HG02763 (cell line): Measurements from ENCODE around the gene CCDC175.

ENCODE experiments used
- ATAC-seq: cut with Tn5 transposase; IDR thresholded peaks from one replicate; pipeline ENCODE4 v1.9.1; 2021; ENCODE audit warnings: mild to moderate bottlenecking, moderate library complexity; ENCODE audit not compliant: unreplicated experiment

CCDC175 gene

DNA sequence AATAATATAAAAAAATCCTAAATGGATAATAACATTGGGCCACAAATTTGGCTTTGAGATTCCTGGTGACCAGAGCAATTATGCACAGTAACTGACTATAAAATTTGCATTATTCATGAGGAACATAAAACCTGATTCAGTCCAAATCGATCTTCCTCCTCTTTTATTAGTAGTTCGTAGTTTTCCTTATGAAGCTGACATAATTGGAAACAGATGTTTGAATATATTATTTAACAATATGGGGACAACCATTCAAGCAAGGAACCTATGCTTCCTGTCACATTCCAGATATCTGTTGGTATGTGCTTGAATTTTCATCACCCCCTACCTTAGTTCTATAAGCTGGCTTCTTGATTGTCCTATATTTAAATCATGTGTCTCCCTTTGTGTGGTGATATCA is 34.9 kb downstream of the CCDC175 start:
- ATAC-seq, result no peak

DNA sequence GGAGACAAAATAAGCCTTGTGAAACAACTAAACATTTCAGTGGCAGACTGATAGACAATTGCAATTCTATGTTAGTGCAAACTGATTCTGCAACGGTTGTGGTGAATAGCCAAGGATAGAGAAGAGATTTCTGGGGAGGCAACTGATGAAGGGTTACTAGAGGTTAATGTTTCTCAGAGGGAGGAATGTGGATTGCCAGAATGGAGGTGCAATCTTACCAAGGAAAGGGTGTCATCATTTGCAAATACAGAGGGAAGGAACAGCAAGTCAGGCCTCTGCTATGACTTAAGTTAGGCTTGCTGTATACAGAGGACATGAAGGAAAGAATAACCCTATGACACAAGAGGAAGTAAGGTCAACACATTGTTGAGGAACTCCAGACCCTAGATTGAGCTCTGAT is 35.8 kb downstream of the CCDC175 start:
- no peak for ATAC-seq

DNA sequence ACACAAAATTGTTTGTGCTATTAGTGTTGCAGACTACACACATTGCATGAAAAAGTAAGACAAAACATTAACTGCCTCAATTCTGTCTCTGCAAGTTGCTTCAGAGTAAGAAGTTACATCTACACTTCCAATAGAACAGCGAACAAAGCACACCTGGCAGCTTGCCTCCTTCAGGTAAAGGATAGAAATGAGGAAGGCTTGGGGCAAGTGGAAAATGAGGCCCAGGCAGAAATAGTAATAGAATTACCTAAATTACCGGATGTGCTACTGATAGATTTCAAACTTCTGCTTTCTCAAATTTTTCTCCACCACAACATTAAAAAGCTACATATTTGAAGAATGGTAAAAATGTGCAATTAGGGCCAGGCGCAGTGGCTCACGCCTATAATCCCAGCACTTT is 37.7 kb downstream of the CCDC175 start:
- ATAC-seq, result no peak

DNA sequence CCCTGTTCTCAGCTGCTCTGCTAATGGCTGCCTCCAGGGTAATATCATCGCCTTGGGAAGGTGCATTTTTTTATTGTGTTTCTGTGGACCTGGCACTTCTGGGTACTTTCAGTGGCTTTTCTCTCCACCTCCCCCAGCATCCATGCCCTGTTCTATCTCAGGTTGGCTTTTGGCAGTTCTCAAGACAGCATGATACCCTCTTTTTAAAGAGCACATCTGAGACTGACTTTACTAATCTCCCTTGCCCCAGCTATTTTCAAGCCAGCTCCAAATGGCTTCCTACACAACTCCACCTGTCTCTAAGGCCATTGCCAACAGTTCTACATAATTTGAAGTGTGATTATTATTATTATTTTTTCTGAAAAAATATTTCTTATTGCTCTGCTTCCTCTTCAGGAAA is 39.1 kb downstream of the CCDC175 start:
- no peak for ATAC-seq

DNA sequence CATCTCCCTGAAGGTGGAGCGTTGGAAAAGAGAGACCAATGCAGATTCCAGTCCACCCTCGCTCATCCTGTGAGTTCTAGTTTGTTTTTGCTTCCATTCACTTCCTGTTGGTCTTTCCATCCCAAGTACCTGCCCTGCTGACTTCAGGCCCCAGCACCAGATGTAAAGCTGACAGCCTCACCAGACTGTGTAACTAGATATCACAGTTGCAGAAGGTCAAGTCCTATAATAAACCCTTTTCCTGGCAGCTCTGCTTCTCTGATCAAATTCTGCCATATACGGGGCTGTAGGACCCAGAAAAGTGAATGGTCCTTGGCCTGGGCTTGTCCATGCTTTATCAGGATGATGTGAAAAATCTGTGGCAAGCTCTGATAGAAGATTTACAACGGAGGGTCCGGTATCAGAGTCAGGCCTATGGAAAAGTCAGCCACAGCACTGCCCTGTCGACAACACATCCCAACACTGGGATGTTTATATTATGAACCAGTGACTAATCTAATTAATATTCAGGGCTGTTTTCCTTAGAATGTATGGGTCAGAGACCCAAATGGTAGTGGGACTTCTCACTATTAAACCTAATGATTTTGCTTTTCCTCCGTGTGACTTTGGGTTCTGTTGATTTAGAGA is 42.1 kb downstream of the CCDC175 start:
- no peak for ATAC-seq

DNA sequence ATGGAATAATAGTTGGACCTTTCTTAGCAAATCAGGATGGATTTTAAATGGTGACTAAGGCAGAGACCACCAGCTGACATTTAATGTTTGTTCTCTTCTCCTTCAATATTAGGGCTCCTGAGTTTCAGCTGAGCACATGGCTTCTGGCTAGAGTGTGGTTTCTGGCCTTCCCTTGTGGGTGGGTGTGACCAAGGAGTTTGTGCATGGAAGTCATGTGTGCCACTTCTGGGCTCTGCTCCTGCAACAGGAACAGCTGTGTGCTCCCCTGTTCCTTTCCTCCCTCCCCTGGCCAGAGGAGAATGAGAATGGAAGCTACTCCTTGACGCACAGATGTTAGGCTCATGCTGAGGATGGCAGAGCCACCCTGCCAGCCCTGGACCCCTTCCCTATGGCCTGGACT is 44.2 kb downstream of the CCDC175 start:
- no peak for ATAC-seq

DNA sequence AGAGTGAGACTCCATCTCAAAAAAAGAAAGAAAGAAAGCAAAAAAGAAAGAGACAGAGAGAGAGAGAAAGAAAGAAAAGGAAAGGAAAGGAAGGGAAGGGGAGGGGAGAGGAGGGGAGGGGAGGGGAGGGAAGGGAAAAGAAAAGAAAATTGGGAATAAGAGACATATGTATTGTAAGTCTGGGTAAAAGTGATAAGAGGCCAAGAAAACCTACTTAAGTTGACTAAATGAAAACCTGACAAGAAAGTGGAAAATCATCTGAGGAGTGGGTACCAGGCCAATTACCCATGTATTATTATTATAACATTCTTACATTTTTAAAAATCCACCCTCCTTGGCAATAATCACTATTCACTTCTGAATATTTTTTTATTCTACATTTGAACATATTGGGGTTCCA is 46.3 kb downstream of the CCDC175 start:
- no peak for ATAC-seq

DNA sequence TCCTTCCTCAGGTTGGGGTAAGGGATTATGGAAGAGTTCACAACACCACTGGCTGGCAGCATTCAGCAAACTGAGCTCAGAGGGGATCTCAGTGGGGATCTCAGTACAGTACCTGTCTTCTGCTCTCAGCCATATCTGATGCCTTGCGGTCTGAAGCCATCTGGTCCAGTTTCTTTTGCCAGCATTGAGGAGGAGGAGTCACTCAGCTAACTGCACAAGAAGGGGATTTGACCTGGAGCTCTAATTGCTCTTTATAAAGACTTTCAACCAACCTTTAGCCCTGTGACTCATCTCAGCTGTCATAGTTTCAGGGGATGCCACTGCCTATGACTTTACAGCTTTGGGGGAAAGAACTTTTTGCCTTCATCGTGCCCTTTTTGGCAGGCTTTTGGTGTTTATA is 47.4 kb downstream of the CCDC175 start:
- no peak for ATAC-seq

DNA sequence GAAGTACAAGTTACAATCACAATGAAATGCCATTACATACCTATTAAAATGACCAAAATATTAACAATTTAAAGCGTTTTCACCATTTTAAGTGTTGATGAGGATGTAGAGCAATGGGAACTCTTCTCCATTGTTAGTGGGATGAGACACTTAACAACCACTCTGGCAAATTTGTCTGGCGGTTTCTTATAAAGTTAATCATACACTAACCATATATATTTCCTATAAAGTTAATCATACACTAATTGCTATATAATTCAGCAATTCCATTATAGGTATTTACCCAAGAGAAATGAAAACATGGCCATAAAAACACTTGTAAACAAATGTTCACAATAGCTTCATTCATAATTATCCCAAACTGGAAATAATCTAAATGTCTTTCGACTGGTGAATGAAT is 56.4 kb downstream of the CCDC175 start:
- ATAC-seq, result no peak

DNA sequence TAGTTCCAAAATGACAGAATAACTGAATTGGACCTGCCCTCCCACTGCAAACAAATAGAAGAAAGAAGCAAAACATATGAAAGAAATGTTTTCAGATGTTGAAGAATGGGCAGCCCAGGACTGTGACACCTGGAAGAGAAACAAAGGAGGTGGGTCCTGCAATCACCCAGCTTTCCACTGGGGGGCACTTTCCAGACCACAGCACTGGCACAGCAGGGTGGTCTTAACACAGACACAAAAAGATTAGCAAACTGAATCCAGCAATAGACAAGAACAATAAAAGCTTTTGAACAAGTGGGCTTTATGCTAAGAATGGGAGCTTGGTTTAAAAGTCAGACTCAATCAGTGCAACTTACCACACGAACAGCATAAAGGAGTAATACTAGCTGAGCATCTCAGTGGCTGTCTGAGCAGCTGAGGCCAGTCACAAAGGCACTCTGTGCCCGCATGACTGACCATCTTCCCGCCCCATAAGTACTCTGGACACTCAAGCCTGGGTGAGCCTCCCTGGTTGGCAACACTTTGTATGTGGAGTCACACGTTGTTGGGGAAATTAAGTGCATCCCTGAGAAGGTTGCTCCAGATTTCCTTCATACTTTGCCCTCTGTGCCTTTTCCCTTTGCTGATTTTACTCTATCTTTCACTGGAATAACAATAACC is 64.6 kb downstream of the CCDC175 start:
- ATAC-seq, result no peak

DNA sequence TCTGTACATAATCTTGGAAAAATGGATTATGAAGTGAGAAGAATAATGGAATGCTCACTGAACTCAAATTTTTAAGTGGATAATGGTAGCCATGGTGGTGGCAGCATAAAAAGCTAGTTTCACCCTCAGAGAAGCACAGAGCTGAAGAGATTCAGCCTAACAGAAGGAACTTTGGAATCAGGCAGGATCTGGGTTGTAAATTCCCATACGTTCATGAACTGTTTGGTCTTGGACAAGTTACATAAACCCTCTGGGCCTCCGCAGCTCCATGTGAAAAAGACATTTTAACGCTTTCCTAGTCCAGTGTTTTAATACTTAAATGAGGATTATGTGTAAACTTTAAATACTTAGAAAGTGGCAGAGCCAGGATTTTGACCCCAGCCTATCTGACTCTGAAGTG is 65.6 kb downstream of the CCDC175 start:
- ATAC-seq, result no peak

DNA sequence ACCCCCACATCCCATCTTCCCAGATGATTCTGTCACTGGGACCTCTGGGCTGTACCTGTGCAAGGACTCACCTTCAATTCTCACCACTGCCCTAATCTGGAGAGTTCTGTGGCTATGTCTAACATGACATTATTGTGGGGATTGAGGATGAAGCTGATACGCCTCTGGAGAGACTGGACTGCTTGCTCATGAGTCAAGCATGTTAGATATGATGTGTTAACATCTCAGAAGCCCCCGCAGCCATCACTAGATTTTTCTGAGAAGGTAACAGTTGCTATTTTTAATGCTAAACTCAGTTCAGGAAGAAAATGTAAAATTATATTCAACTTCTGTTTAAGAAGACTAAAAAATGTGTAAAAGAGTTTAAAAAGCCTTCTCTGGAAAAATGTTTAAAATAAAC is 66.6 kb downstream of the CCDC175 start:
- no peak for ATAC-seq

DNA sequence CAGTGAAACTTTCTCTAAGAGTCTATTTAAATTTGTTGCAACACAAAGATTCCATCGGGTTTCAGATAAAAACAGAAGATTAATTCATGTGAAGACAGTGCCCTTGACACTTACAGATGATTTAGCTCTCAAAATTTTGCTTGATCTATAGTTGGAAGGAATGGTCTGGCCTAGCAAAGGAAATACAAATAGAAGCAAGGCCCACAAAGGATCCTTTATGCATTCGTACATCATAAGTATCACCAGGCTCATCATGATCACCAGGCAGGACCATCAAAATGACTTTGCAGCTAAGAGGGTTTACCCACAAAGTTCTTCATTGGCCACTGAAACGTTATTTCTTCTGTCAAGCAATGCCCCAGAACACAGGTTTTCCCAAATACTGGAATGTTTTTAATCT is 67.5 kb downstream of the CCDC175 start:
- no peak for ATAC-seq

DNA sequence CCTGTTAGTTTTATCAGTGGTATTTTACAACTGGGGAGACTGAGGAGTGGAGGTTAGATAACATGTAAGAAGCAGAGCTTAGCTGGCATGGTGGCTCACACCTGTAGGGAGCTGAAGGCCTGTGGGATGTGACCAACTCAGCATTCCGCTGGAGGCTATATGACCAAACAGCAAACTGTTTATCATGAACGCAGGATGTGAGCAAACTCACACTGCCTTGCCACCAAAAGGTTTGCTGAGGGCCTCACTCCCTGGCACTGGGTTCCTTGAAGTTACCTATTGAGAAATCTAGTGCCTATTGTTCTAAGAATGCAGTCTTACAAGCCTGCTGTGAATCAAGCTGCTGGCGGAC is 68.9 kb downstream of the CCDC175 start:
- ATAC-seq, result no peak

DNA sequence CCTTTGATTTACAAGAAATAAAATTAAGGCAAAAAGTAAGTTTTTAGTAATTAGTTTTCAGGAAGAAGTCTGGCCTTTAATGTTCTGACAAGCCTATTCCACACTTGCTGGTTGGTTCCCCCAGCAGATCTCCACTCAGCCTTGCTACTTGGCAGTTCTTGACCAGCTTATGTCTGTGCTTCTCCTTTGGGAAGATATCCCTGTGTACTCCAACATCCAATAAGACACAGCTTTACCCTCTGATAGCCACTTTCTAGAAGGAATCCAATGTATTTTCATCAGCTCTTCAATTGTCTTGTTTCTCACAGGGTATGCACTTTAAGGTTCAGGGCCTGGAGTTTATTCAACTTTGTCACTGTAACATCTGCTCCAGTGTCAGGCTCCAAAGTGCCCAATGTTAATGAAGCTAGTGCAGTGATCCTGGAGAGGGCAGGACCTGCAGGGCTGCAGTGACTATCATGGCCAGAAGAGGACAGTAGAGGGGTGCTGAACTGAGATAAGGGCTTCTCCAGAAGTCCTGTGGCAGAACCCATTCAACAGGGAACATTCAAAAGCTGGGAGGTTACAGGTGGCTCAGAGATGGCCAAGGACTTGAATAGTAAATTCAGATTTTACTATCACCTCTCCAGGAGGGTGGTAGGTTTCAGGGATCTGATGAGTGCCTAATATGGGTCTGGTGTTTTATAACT is 69.4 kb downstream of the CCDC175 start:
- ATAC-seq, result peak; percentile 72

DNA sequence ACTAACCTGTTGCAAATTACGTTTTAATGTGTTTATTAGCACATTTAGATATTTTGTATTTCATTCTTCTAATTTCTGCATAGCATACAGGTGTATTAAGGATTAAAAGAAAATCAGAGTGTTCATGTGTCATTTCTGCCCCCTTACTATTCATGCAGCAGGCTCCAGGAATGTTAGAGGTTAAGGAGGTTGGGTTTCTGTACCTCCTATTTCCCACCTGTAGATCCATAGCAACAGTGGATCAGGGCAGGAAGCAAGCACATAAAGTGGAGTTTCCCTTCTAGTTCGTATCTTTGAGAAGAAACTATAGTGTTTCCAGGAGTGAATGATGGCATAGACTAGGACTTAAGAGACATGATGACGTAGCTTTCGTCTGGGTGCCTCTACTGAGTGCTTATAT is 73.4 kb downstream of the CCDC175 start:
- no peak for ATAC-seq

DNA sequence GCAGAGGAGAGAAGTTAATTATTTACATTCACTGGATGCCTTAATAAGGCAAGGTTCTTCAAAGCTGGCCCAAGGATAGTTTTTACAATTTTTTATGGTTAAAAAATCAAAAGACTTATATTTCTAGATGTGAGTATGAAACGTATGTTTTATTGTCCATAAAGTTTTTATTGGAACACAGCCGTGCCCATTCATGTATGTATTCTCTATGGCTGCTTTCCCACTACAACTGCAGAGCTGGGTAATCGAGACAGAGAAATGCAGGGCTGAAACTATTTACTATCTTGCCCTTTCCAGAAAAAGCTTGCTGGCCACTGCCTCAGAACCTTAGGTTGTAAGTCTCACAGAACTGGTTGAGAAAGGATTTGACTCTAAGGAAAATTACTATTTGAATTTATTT is 75.9 kb downstream of the CCDC175 start:
- ATAC-seq, result no peak

DNA sequence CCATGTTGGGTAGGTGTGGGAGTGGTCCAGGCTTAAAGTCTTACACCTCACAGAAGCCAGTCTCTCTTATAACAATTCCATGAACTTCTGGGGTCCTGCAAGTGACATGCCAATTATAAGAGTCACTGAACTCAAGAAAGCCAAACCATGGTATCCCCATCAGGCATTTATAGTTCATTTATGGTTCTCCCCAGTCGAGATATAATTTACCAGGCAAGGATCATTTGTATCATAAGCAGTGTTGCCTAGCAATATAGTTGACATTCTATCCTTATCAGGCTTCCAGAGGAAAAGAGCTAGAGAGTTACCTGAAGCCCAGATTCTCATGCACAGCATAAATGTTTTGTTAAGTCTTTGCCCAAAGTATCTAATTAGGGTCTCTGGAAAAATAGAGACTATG is 84.2 kb downstream of the CCDC175 start:
- ATAC-seq, result no peak

DNA sequence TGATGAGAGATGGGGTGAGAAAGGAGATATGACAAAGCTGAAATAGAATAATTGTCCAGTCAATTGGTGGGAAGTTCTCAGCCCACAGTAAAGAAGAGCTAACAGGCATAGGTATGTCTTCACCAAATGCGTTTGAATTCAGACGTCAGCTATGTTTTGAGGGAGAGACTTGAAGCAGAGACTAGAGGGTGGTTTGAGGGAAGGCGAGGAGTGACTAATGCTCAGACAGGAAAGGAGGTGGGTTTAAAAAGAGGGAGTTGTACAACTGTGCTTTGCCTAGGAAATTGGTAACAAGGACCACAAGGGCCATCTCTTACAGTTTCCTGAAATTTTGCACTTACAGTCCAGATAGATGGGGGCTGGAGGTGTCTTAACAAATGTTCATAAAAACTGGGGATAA is 85.9 kb downstream of the CCDC175 start:
- ATAC-seq, result no peak

DNA sequence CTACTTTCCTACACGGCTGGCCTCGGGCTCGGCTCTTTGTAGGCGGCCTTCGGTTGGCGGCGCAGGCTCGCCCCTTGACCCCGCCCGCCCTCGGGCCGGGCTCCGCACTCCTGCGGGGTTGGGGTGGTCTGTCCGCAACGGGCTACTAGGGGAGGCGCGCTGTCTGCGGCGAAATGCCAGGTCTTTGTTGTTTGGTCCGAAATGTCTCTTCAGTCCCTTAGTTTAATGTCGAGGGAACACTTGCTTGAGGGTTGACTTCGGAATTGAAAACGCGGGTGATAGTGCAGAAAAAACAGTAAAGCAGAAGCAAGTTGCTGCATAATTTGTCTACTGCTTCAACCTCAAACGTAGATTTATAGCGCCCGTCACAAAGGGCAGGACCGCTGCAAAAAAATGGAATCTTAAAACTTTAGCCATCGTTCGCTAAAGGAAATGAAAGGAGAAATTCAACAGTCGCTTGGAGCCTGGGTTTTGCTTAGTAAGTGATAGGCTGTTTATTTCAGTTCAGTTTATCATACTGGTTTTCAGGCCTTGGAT is 91.9 kb downstream of the CCDC175 start:
- ATAC-seq, result peak; percentile 41

DNA sequence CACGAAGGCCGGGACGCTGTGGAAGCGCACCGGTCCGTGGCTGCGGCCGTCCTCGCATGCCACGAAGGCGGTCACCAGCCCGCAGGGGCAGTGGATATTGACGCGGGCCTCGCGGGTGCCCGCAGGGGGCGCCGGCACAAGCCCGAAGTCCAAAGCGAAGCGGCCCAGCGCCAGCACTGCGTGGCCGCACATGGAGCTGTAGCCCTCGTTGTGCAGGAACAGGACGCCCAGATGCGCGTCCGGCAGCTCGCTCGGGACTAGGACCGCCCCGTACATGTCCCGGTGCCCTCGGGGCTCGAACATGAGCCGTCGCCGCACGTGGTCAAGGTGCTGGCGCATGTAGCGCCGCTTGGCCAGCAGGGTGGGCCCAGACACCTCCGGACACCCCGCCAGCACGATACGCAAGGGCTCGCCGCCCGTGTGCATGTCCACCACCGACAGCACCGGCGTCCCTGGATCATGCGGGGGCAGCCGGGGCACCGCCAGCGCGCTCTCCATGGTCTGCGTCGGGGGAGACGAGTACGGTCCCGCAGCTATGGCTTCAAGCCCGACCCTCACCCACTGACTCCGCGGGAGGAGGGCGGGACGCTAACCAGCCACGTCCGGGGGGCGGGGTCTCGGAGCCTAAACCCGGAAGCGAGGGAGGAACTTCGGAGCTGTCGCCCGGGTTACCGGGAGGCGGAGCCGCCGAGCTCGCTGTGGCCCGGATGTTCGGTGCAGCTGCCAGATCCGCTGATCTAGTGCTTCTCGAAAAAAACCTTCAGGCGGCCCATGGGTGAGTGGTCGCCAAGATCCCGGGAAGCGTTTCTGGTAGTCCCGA is 92.6 kb downstream of the CCDC175 start, which contains the start of the genes JKAMP and L3HYPDH:
Gene JKAMP, plus strand, starts transcription at position 699 of the 820 bp plus-strand sequence. Its CDS starts 73 bp downstream, at position 772.
Gene L3HYPDH, minus strand, starts transcription at position 590 of the 820 bp plus-strand sequence. Its CDS starts 92 bp downstream, at position 498.
- ATAC-seq, result peak; percentile 89
